Heart right ventricle (tissue), 16 donors: ENCODE measurements around the gene CD8B. TPM values are rescaled to one million over a fixed set of nuclear protein-coding genes. Genes with fewer than 3 reads are reported as not detected.
A peak's percentile ranks its signal among the peaks of the same experiment; 100 is the strongest.

Experiments used
- ATAC-seq, 8 donors: fragments of 200-7000 bp; cut with Tn5 transposase; one replicate each; pipeline ENCODE4 v1.9.1; 2020; ENCODE audit warnings: mild to moderate bottlenecking in 8 of 8, moderate library complexity in 8 of 8, moderate number of reproducible peaks in 1 of 8
- DNase-seq, 2 donors: peaks; one replicate each; pipeline ENCODE4 v3.0.0-alpha.2; 2020
- H3K27ac ChIP-seq, 10 donors: fragments of 200-600 bp; sonication (generic) in 2 of 10; one replicate each; pipeline versions ENCODE4 v1.5.0 to v1.8.0; 2020 to 2022; ENCODE audit warnings: mild to moderate bottlenecking in 3 of 10
- H3K27me3 ChIP-seq, 7 donors: fragments of 200-600 bp; one replicate each; pipeline ENCODE4 v1.8.0; 2021 to 2022; ENCODE audit warnings: mild to moderate bottlenecking in 2 of 7
- H3K36me3 ChIP-seq, 9 donors: fragments of 200-600 bp; sonication (generic) in 1 of 9; one replicate each; pipeline versions ENCODE4 v1.5.0 to v1.8.0; 2020 to 2022; ENCODE audit warnings: mild to moderate bottlenecking in 2 of 9
- H3K4me1 ChIP-seq, 9 donors: fragments of 200-600 bp; sonication (generic) in 1 of 9; one replicate each; pipeline versions ENCODE4 v1.5.0 to v1.8.0; 2020 to 2022; ENCODE audit warnings: mild to moderate bottlenecking in 4 of 9
- H3K4me3 ChIP-seq, 10 donors: fragments of 200-600 bp; sonication (generic) in 2 of 10; one replicate each; pipeline versions ENCODE4 v1.5.0 to v1.8.0; 2020 to 2022; ENCODE audit warnings: mild to moderate bottlenecking in 7 of 10, moderate library complexity in 2 of 10
- H3K9me3 ChIP-seq, 11 donors: fragments of 200-600 bp in 10 of 11; sonication (generic) in 2 of 11; one replicate each; pipeline versions ENCODE4 v1.5.0 to v1.8.0; 2013 to 2022; ENCODE audit warnings: mild to moderate bottlenecking in 2 of 11, control low read depth in 1 of 11, moderate library complexity in 1 of 11
- CTCF ChIP-seq, 9 donors: fragments of 200-600 bp; sonication (generic) in 2 of 9; IDR thresholded peaks; one replicate each; pipeline versions ENCODE4 v1.5.0 to v1.8.0; 2021 to 2022; ENCODE audit warnings: antibody characterized with exemption in 9 of 9, mild to moderate bottlenecking in 5 of 9, moderate library complexity in 1 of 9
- WGBS, 2 donors: extraction: QIAGEN DNeasy Blood & Tissue Kit; methylation state at CpG; one replicate each; pipeline ENCODE4 v1.1.7; 2013; ENCODE audit warnings: inconsistent platforms in 1 of 2; 5-methylcytosine and 5-hydroxymethylcytosine counted together
- intact Hi-C, 10 donors: fragments of 100-400 bp; cut with DNase I; formaldehyde crosslinking; loops; one replicate each; pipeline versions ENCODE4 v1.11.1 to v1.14.2; 2022
- polyA plus RNA-seq, 2 donors: library from polyadenylated mRNA; stranded (reverse); fragments of 200-250 nt; gene quantifications; one replicate each; pipeline ENCODE4 v1.2.3, GENCODE V29; 2013
- total RNA-seq, 10 donors: library from RNA; stranded (reverse); fragmentation: NEBNext Ultra II Directional in 3 of 10; extraction: Animal tissue kit (Norgen Biotek cat#: 25700) in 3 of 10; gene quantifications; one replicate each; pipeline versions ENCODE4 v1.2.1 to v1.2.4, GENCODE V29; 2021 to 2023
- donor health status: Arrhythmogenic right ventricular cardiomyopathy.
- donor health status: ischemic (EF 13 %, LVEDD 7.1; RV severe dilation, severe dysfunction).
- donor health status: healthy with polysubstance abuse.
- donor health status: DM: no; HTN: yes; CAD: no.
- donor health status: DM: no; HTN: no; CAD: no.
- donor health status: ischemic (EF 25% LVEDD 6.9; RV normal size, moderate dysfunction).
- donor health status: ischemic (EF 25% LVEDD 5.7; RV mildly dilated, moderate dysfunction).
- donor health status: healthy.
- donor health status: DM: yes; HTN: yes; CAD: no.
- donor health status: Ischemic cardiomyopathy.
- donor health status: ischemic (EF 35%, LVEDD 5.7; RV mildly dilated, moderate dysfunction).
- donor health status: nonischemic (EF 11% LVEDD 7.7; RV severe dilation, severe dysfunction).
- donor health status: DM: yes; HTN: yes; CAD: no.
- donor health status: PGD.
- donor health status: ischemic (EF 29% LVEDD 5.4; RV normal size, mild dysfunction).
- donor health status: nonischemic (EF 23%, LVEDD 6.1; RV moderate dilation, normal function).

The CD8B gene
- total and polyA plus RNA-seq, 12 donors = 0.28 to 5.2 (median 0.50) TPM; not detected in 8

GRCh38 chr2:86786001-86786536 lies 75.6 kb downstream of the CD8B start:
- no peaks in the 10 kb centered on the region for H3K9me3 ChIP-seq
- DNase-seq (no peak), ATAC-seq (no peak)
- 59 to 64% methylated on average over 10 of the region's 10 CpGs for WGBS, 2 donors
- no peaks in the 10 kb centered on the region for H3K36me3 ChIP-seq
- H3K4me1 ChIP-seq = peaks cover 5 to 41% (median 33%) of the 10 kb centered on the region in 9 donors
- TF ChIP-seq CTCF (IDR thresholded peaks at IDR 0.05) = no peak
- H3K4me3 ChIP-seq = no peak overlapping the region
- intact Hi-C loops = loop anchor here in 2 of 10 donors (2.0 to 10.0 kb wide), 2 partner anchors 29 to 1269 kb away; partner anchors contain the start of gene KRCC1 (in 1 of the 2)
- peak overlapping the region in 1 of 10 donors; percentile 44 for H3K27ac ChIP-seq
- H3K27me3 ChIP-seq = peaks cover 11 to 38% (median 24%) of the 10 kb centered on the region in 7 donors

- DNase-seq = no peak
- peaks cover 6 to 32% (median 18%) of the 10 kb centered on the region in 7 donors for H3K27me3 ChIP-seq
- ATAC-seq = no peak
- H3K27ac ChIP-seq = peak overlapping the region in 1 of 10 donors; percentile 26
- no peaks in the 10 kb centered on the region for H3K9me3 ChIP-seq
- H3K4me1 ChIP-seq = peaks cover 5 to 35% (median 27%) of the 10 kb centered on the region in 9 donors
- intact Hi-C loops = loop anchor here in 1 of 10 donors (10.0 kb wide), 1 partner anchor 1269 kb away; the partner anchor contains the start of gene KRCC1
- H3K4me3 ChIP-seq = no peak overlapping the region
- no peaks in the 10 kb centered on the region for H3K36me3 ChIP-seq
- no peak for TF ChIP-seq CTCF (IDR thresholded peaks at IDR 0.05)
- 90 to 94% methylated on average over 9 of the region's 9 CpGs for WGBS, 2 donors
Measured at GRCh38 chr2:86785456-86785855, 76.2 kb downstream of the CD8B start.

- peaks cover 2 to 25% (median 18%) of the 10 kb centered on the region in 9 donors for H3K4me1 ChIP-seq
- no peak overlapping the region for H3K27ac ChIP-seq
- TF ChIP-seq CTCF (IDR thresholded peaks at IDR 0.05) = no peak
- H3K4me3 ChIP-seq = no peak overlapping the region
- peaks cover 0 to 15% (median 1%) of the 10 kb centered on the region in 7 donors for H3K27me3 ChIP-seq
- DNase-seq (no peak), ATAC-seq (no peak)
- H3K36me3 ChIP-seq = no peaks in the 10 kb centered on the region
- no peaks in the 10 kb centered on the region for H3K9me3 ChIP-seq
- intact Hi-C loops = loop anchor here in 1 of 10 donors (10.0 kb wide), 1 partner anchor 1271 kb away; the partner anchor contains the start of gene KRCC1
- WGBS, 2 donors = 78 to 82% methylated on average over 8 of the region's 8 CpGs
Measured at GRCh38 chr2:86783615-86784339, 77.9 kb downstream of the CD8B start.

GRCh38 chr2:86782748-86783147 lies 78.9 kb downstream of the CD8B start:
- intact Hi-C loops = loop anchor here in 1 of 10 donors (10.0 kb wide), 1 partner anchor 1272 kb away; the partner anchor contains the start of gene KRCC1
- Histone ChIP-seq H3K27ac (no peak overlapping the region), H3K4me1 (peaks cover 0 to 17% (median 11%) of the 10 kb centered on the region in 9 donors), H3K4me3 (no peak overlapping the region), H3K9me3 (no peaks in the 10 kb centered on the region), H3K27me3 (peaks cover 0 to 6% (median 0%) of the 10 kb centered on the region in 7 donors), H3K36me3 (no peaks in the 10 kb centered on the region)
- ATAC-seq = no peak
- no peak for TF ChIP-seq CTCF (IDR thresholded peaks at IDR 0.05)
- WGBS, 2 donors = 77 to 82% methylated on average over 7 of the region's 7 CpGs
- no peak for DNase-seq
